ENCODE results near the gene ME3.

ME3 gene

DNA sequence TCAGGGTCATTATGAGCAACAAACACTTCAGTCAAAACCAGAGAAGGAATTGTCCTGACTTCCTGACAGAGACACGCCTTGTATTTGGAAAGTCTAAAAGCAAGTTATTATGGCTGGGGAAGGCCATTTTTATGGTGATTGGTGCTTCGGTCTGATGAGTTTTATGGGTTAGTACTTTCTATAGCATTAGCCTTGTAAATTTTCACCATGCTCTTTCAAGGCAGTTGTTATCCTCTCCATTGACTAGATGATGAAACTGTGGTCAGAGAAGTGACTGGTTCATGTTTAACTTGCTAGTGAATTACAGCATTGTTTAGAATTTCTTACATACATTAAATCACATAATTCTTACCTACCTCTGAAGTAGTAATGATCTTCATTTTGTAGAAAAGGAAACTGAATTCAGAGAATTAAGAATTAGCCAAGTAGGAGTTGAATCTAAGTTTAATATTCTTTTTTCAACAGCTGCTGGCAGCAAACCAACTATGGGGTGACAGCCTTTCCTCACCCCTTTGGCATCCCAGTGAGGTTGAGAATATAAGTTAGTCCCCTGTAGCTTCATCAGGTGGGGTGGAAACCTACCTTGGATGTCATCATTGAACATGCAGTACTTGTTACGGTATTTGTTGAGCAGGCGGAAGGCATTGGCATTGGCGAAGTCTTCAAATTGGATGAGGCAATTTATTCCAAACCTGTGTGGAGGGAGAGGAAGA is 207.8 kb downstream of the ME3 start:
- TF ChIP-seq, protein P1, sequence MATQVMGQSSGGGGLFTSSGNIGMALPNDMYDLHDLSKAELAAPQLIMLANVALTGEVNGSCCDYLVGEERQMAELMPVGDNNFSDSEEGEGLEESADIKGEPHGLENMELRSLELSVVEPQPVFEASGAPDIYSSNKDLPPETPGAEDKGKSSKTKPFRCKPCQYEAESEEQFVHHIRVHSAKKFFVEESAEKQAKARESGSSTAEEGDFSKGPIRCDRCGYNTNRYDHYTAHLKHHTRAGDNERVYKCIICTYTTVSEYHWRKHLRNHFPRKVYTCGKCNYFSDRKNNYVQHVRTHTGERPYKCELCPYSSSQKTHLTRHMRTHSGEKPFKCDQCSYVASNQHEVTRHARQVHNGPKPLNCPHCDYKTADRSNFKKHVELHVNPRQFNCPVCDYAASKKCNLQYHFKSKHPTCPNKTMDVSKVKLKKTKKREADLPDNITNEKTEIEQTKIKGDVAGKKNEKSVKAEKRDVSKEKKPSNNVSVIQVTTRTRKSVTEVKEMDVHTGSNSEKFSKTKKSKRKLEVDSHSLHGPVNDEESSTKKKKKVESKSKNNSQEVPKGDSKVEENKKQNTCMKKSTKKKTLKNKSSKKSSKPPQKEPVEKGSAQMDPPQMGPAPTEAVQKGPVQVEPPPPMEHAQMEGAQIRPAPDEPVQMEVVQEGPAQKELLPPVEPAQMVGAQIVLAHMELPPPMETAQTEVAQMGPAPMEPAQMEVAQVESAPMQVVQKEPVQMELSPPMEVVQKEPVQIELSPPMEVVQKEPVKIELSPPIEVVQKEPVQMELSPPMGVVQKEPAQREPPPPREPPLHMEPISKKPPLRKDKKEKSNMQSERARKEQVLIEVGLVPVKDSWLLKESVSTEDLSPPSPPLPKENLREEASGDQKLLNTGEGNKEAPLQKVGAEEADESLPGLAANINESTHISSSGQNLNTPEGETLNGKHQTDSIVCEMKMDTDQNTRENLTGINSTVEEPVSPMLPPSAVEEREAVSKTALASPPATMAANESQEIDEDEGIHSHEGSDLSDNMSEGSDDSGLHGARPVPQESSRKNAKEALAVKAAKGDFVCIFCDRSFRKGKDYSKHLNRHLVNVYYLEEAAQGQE (IDR thresholded peaks at IDR 0.05; ENCODE audit: insufficient read depth in 1 of 2, low read depth in 2 of 2, low read length in 2 of 2), result no peak
- TF ChIP-seq SIN3A (IDR thresholded peaks at IDR 0.05; ENCODE audit: borderline replicate concordance, insufficient read depth, low read length) (no peak), POLR2AphosphoS5 (IDR thresholded peaks at IDR 0.05; ENCODE audit: low read depth, low read length) (no peak), FOXP2 (optimal IDR thresholded peaks at IDR 0.05; ENCODE audit: borderline replicate concordance, extremely low read depth, extremely low read length, insufficient read depth) (no peak), TAF1 (IDR thresholded peaks at IDR 0.05; ENCODE audit: borderline replicate concordance, insufficient read depth, low read length) (no peak)

DNA sequence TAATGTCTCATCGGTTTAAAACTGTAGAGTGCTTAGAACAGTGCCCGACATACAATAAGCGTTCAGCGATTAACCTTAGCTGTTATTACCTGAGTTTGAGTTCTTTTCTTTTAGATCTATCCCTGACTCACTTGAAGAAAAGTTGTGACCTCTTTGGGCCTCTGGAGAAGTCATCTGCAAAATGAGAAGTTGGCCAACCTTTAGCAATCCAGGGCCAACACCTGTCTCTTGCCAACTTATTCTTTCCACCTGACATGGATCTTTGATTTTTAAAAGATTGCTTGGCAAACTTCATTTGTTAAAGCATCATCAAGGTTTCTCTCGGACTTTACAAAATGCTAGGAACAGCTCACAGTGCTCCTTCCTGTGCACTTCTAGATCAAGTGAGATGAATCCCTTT is 208.5 kb downstream of the ME3 start:
- TF ChIP-seq, protein P1 (IDR thresholded peaks at IDR 0.05; ENCODE audit: insufficient read depth in 1 of 2, low read depth in 2 of 2, low read length in 2 of 2), result no peak
- TF ChIP-seq POLR2AphosphoS5 (IDR thresholded peaks at IDR 0.05; ENCODE audit: low read depth, low read length) (no peak), FOXP2 (optimal IDR thresholded peaks at IDR 0.05; ENCODE audit: borderline replicate concordance, extremely low read depth, extremely low read length, insufficient read depth) (no peak), TAF1 (IDR thresholded peaks at IDR 0.05; ENCODE audit: borderline replicate concordance, insufficient read depth, low read length) (no peak), SIN3A (IDR thresholded peaks at IDR 0.05; ENCODE audit: borderline replicate concordance, insufficient read depth, low read length) (no peak)

DNA sequence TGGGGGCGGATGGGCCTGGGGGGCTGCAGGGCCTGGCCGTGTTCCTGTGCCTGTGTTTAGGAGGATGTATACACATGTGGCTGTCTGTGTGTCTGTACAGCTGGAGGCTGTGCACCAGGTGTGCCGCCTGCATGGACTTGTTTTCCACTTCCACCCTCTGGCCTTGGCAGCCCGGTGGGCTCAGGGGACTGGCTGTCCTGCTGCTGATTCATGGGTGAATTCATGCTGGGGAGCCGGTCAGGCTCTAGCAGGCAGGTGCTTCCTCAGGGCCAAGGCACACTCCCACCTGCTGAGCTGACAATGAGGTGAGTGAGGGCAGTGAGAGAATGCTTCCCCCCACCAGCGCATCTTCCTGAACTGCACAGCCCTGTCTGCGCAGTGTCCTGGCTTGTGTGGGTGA is 209.3 kb downstream of the ME3 start:
- TF ChIP-seq POLR2AphosphoS5 (IDR thresholded peaks at IDR 0.05; ENCODE audit: low read depth, low read length), result no peak
- TF ChIP-seq, protein P1 (IDR thresholded peaks at IDR 0.05; ENCODE audit: insufficient read depth in 1 of 2, low read depth in 2 of 2, low read length in 2 of 2), result no peak
- no peak for TF ChIP-seq TAF1 (IDR thresholded peaks at IDR 0.05; ENCODE audit: borderline replicate concordance, insufficient read depth, low read length)
- TF ChIP-seq SIN3A (IDR thresholded peaks at IDR 0.05; ENCODE audit: borderline replicate concordance, insufficient read depth, low read length), result no peak
- TF ChIP-seq FOXP2 (optimal IDR thresholded peaks at IDR 0.05; ENCODE audit: borderline replicate concordance, extremely low read depth, extremely low read length, insufficient read depth), result no peak

DNA sequence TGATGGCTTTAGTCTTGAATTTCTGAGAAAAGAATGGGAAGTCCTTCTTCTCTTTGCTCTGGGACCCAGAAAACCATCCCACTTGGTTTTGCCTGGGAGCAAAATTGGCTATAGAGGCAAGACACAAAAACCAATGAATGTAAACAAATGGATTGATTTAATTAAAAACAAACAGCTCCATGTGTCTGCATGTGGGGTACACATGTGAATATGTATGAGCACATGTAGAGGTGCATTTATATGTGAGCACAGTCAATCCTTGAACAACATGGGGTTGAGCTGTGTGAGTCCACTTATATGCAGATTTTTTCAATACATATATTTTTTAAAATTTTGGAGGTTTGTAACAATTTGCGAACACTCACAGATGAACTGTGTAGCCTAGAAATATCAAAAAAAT is 210.5 kb downstream of the ME3 start:
- TF ChIP-seq, protein P1 (IDR thresholded peaks at IDR 0.05; ENCODE audit: insufficient read depth in 1 of 2, low read depth in 2 of 2, low read length in 2 of 2), result no peak
- TF ChIP-seq POLR2AphosphoS5 (IDR thresholded peaks at IDR 0.05; ENCODE audit: low read depth, low read length) (no peak), SIN3A (IDR thresholded peaks at IDR 0.05; ENCODE audit: borderline replicate concordance, insufficient read depth, low read length) (no peak), TAF1 (IDR thresholded peaks at IDR 0.05; ENCODE audit: borderline replicate concordance, insufficient read depth, low read length) (no peak), FOXP2 (optimal IDR thresholded peaks at IDR 0.05; ENCODE audit: borderline replicate concordance, extremely low read depth, extremely low read length, insufficient read depth) (no peak)

Data from PFSK-1 (cell line).